ENCODE results near the gene RNU1-4. TPM values are rescaled to one million over a fixed set of nuclear protein-coding genes. Genes with fewer than 3 reads are reported as not detected.
A peak's percentile ranks its signal among the peaks of the same experiment; 100 is the strongest.
"Not testable (repeated sequence)": the region's sequence is repeated elsewhere in the genome, so short reads cannot be mapped to it uniquely, and the experiment has no call there.

The RNU1-4 gene
- total RNA-seq, 4 donors from 2014 or later, result under 0.01 TPM

- DNase-seq, result peak in 1 of 3 donors; percentile 55
- no peaks in the 10 kb centered on the region for H3K4me1 ChIP-seq
- no peak for TF ChIP-seq CTCF (IDR thresholded peaks at IDR 0.05)
- TF ChIP-seq POLR2A (IDR thresholded peaks at IDR 0.05), result no peak
- no peak overlapping the region for H3K27ac ChIP-seq
- no peaks in the 10 kb centered on the region for H3K36me3 ChIP-seq
- no peaks in the 10 kb centered on the region for H3K27me3 ChIP-seq
- no peak overlapping the region for H3K4me3 ChIP-seq
- no peaks in the 10 kb centered on the region for H3K9me3 ChIP-seq
These were observed 23.5 kb upstream of the RNU1-4 start for GRCh38 chr1:16716691-16717335.

- H3K4me1 ChIP-seq, result no peaks in the 10 kb centered on the region
- no peaks in the 10 kb centered on the region for H3K27me3 ChIP-seq
- H3K4me3 ChIP-seq, result no peak overlapping the region
- H3K27ac ChIP-seq, result no peak overlapping the region
- H3K36me3 ChIP-seq, result no peaks in the 10 kb centered on the region
- peak in 2 of 3 donors; percentile 17 to 57 for DNase-seq
- H3K9me3 ChIP-seq, result no peaks in the 10 kb centered on the region
- TF ChIP-seq POLR2A (IDR thresholded peaks at IDR 0.05) (no peak), CTCF (IDR thresholded peaks at IDR 0.05) (no peak)
These were observed 22.8 kb upstream of the RNU1-4 start for GRCh38 chr1:16717336-16718098.

DNA sequence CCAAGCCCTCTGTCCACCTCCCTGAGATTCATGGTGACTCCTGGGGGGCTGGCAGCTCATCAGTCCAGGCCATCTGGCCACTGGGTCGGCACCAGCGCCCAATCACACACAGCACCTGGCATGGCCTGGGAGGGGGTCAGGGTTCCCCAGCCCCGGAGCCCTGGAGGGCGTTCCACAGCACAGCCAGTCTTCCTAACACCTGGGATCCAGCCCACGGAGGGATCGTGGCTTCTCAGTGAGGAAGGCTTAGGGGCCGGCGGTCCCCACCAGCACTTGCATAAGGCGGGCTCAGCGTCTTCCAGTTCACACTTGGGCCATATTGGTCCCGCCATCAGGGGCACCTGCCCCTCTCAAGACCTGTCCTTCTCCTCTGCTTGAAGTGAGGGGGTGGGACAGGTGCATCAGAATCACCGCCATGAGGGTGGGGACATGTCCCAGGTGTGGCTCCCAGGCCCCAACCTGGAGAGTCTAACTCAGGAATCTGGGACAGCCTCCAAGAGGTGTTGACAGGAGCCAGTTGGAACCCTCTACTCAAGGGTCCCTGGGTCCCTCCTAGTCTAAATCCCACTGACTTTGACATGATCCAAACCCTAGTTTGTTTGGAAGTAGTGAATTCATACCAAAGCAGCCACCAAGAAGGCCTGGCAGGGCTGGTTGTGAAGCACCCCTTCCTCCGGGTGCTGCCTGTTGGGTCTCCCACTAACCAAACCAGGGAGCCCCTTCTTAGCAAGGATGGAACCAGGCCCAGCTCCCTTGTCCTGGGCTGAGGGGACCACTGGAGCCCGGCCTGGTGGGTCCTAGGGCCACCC, 22.0 kb upstream of the RNU1-4 start:
- not testable (repeated sequence) for H3K4me3 ChIP-seq

DNA sequence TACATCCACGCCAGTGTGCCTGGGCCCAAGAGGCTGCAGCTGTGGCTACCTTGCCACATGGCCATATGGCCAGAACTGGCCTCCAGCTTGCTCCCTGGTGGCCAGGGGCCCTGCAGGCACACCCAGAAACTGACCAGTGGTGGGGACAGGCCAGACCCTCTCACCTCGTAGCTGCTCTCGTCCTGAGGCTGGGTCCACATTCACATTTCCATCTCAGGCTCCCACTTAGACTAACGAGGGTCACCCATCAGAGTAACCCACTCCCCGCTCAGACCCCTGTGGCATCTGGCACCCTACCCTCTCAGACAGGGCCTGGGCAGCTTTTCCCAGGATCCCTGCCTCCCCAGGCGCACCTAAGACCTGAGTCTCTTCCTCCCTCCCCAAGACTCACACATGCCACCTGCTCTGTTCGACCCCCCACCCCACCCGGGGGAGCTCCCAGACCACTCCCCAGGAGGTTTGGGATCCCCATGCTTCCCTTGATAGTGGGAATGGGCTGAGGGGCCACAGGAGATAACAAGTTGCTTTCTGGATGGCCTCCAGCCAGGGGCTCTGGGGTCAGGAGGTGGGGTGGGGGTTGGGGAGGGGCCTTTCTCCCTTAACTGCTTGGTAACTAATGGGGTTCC, 21.3 kb upstream of the RNU1-4 start:
- Histone ChIP-seq H3K27ac (no peak overlapping the region), H3K36me3 (no peaks in the 10 kb centered on the region), H3K9me3 (no peaks in the 10 kb centered on the region), H3K4me1 (no peaks in the 10 kb centered on the region), H3K4me3 (no peak overlapping the region), H3K27me3 (no peaks in the 10 kb centered on the region)
- DNase-seq, result peak in 1 of 3 donors; percentile 54
- TF ChIP-seq POLR2A (IDR thresholded peaks at IDR 0.05) (no peak), CTCF (IDR thresholded peaks at IDR 0.05) (no peak)

More for the DNA sequence above, 22.0 kb upstream of the RNU1-4 start:
- DNase-seq, result peak in 1 of 3 donors; percentile 53
- not testable (repeated sequence) for H3K27me3 ChIP-seq, H3K9me3 ChIP-seq, H3K36me3 ChIP-seq, H3K4me1 ChIP-seq, H3K27ac ChIP-seq

GRCh38 chr1:16719571-16720350, 20.6 kb upstream of the RNU1-4 start:
- no peaks in the 10 kb centered on the region for H3K9me3 ChIP-seq
- no peak overlapping the region for H3K4me3 ChIP-seq
- no peak overlapping the region for H3K27ac ChIP-seq
- no peaks in the 10 kb centered on the region for H3K4me1 ChIP-seq
- no peaks in the 10 kb centered on the region for H3K36me3 ChIP-seq
- H3K27me3 ChIP-seq, result no peaks in the 10 kb centered on the region
- no peak for TF ChIP-seq POLR2A (IDR thresholded peaks at IDR 0.05)
- peak; percentile 17 to 57 (median 48) for DNase-seq
